ENCODE measurements around the gene RNF212.

Gene RNF212

GRCh38 chr4:1023075-1023640 lies 90.2 kb downstream of the RNF212 start:
- ChIA-PET CTCF (no interaction called here), POLR2A (no interaction called here)
- no peak for TF ChIP-seq CTCF (IDR thresholded peaks at IDR 0.05; ENCODE audit: control extremely low read depth, extremely low read depth, low read depth, missing control alignments)
- no peak for DNase-seq (ENCODE audit: extremely low spot score)

GRCh38 chr4:1022739-1023066 lies 90.7 kb downstream of the RNF212 start:
- ChIA-PET POLR2A (no interaction called here), CTCF (no interaction called here)
- DNase-seq (ENCODE audit: extremely low spot score), result no peak
- TF ChIP-seq CTCF (IDR thresholded peaks at IDR 0.05; ENCODE audit: control extremely low read depth, extremely low read depth, low read depth, missing control alignments), result no peak

DNA sequence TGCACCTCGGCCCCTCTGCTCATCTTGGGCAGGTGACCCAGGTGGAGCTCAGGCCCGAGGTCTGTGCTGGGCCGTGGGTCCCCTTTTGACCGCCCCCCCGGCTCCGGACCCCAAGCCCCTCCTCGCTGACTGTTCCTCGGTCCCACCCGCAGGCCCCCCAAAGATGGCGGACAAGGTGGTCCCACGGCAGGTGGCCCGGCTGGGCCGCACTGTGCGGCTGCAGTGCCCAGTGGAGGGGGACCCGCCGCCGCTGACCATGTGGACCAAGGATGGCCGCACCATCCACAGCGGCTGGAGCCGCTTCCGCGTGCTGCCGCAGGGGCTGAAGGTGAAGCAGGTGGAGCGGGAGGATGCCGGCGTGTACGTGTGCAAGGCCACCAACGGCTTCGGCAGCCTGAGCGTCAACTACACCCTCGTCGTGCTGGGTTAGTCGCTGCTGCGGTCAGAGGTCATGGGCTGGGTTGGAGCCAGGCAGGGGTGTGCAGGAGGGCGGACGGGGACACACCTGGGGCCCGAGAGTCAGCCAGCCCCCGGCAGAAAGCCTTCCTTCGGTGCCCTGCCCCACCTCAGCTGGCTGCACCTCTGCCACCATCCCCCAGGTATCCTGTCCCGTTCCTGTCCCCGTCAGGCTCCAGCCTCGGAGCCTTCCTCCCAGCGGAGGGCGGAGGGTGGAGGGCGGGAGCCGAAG lies 91.2 kb downstream of the RNF212 start:
- CTCF ChIA-PET, result no interaction called here
- POLR2A ChIA-PET, result no interaction called here
- no peak for TF ChIP-seq CTCF (IDR thresholded peaks at IDR 0.05; ENCODE audit: control extremely low read depth, extremely low read depth, low read depth, missing control alignments)
- no peak for DNase-seq (ENCODE audit: extremely low spot score)

Measured in GM10248 (cell line).